ENCODE measurements around the gene SYNE2.
"Not testable (repeated sequence)": the region's sequence is repeated elsewhere in the genome, so short reads cannot be mapped to it uniquely, and the experiment has no call there.

The SYNE2 gene

DNA sequence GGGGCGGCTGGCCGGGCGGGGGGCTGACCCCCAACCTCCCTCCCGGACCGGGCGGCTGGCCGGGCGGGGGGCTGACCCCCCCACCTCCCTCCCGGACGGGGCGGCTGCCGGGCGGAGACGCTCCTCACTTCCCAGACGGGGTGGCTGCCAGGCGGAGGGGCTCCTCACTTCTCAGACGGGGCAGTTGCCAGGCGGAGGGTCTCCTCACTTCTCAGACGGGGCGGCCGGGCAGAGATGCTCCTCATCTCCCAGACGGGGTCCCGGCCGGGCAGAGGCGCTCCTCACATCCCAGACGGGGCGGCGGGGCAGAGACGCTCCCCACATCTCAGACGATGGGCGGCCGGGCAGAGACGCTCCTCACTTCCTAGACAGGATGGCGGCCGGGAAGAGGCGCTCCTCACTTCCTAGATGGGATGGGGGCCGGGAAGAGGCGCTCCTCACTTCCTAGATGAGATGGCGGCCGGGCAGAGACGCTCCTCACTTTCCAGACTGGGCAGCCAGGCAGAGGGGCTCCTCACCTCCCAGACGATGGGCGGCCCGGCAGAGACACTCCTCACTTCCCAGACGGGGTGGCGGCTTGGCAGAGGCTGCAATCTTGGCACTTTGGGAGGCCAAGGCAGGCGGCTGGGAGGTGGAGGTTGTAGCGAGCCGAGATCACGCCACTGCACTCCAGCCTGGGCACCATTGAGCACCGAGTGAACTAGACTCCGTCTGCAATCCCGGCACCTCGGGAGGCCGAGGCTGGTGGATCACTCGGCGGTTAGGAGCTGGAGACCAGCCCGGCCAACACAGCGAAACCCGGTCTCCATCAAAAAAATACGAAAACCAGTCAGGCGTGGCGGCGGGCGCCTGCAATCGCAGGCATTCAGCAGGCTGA lies 185.3 kb downstream of the SYNE2 start:
- not testable (repeated sequence) for DNase-seq (ENCODE audit: low read depth)

DNA sequence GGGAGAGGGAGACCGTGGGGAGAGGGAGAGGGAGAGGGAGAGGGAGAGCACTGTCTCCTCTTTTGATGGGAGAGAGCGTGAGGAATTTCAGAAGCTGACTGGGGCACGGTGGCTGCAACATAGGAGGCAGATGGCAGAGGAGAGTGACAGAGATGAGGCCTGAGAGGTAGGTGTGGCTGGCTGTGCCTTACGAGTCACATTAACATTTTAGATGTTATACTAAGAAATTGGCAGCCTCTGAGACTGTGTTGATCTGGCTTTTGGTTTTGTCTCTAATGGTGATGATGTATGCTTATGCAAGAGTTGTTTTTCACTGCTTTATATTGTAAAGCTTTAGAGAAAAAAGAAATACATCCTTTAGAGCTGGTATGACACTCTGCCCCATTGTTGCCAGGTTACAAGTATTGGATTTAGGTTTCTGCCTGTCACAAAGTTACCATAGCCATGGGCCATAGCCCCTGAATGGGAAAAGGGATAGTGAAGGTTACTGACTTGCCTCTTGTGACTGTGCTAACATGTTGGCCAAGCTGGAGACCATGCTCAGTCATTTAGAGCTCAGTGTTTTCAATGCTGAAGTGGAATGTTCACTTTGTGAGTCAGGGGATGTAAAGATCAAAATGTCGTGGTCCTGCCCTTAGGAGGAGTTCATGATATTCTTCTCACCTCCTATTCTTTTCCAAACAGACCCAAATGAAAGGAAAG lies 186.2 kb downstream of the SYNE2 start:
- peak; percentile 15 for DNase-seq (ENCODE audit: low read depth)

- no peak for DNase-seq (ENCODE audit: low read depth)
Measured at GRCh38 chr14:64040044-64040443, 187.2 kb downstream of the SYNE2 start.

- not testable (repeated sequence) for DNase-seq (ENCODE audit: low read depth)
Measured at GRCh38 chr14:64043296-64043695, 190.5 kb downstream of the SYNE2 start.

- DNase-seq (ENCODE audit: low read depth), result no peak
Measured at GRCh38 chr14:64045091-64045490, 192.3 kb downstream of the SYNE2 start.

- DNase-seq (ENCODE audit: low read depth), result no peak
Measured at GRCh38 chr14:64049616-64050381, 197.0 kb downstream of the SYNE2 start.

DNA sequence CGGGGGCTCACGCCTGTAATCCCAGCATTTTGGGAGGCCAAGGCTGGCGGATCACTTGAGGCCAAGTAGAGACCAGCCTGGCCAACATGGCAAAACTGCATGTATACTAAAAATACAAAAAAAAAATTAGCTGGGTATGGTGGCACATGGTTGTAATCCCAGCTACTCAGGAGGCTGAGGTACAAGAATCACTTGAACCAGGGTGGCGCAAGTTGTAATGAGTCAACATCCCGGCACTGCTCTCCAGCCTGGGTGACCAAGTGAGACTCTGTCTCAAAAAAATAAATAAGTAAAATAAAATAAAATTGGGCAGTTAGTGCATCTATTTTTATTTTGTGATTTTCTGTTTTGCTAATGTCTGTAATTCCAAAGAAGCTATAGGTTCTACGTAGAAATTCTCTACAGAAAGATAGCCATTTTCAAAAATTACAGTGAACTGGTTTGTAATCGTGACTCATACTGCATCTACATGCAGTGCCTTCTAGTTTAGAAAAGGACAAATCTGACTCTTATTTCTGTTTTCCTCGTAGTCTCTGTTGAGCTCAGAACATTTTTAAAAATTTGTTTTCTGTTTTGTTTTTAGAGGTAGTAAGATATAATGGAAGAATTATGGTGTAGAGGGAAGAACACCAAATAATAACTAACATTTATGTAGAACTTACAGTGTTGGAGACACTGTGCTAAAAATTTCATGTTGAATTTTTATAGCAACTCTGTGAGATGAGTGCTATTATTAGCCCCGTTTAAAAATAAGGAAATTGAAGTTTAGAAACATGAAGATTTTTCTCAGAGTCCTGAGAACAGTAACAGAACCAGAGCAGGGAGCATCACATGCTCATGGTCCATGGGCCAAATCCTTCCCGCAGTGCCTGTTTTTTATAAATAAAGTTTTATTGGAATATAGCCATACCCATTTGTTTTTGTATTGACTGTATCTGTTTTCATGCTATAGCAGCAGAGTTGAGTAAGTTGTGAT lies 201.2 kb downstream of the SYNE2 start:
- DNase-seq (ENCODE audit: low read depth), result no peak

- no peak for DNase-seq (ENCODE audit: low read depth)
Measured at GRCh38 chr14:64059454-64060198, 206.8 kb downstream of the SYNE2 start.

DNA sequence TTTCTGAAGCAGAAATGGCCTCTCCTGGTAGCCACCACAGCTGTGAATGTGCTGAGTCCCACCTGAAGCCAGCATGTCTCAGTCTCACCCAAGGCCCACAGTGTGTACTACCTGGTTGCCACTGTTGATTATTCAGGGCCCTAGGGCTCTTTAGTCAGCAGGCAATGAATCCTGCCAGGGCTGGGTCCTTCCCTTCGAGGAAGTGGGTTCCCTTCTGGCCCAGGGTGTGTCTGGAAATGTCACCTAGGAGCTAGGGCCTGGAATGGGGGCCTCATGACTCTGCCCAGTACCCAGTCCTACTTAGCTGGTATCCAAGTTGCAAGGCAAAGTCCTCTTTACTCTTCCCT lies 207.4 kb downstream of the SYNE2 start:
- no peak for DNase-seq (ENCODE audit: low read depth)

DNA sequence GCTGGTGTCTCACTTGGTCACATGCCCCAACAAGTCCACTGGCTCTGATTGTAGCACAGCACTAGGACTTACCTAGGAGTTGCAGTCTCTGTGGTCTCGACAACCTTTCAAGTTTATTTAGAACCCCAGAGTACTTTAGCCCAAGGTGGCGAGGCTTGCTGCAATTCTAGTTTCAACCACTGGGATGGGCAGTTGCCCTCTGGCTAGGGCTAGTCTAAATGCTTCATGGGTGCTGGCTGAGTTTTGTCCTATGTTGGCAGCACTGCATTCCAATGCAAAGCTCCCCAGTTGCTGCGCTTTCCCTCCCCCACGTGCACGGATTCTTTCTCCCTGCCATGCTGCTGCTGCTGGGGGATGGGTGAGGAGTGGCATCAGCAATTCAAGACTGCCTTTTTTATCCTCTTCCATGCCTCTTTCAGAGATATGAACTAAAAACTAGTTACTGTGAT lies 207.9 kb downstream of the SYNE2 start:
- DNase-seq (ENCODE audit: low read depth), result no peak

GRCh38 chr14:64061115-64061514 lies 208.3 kb downstream of the SYNE2 start:
- no peak for DNase-seq (ENCODE audit: low read depth)

GRCh38 chr14:64061706-64062105 lies 208.9 kb downstream of the SYNE2 start:
- DNase-seq (ENCODE audit: low read depth), result no peak

GRCh38 chr14:64062381-64063115 lies 209.7 kb downstream of the SYNE2 start:
- DNase-seq (ENCODE audit: low read depth), result no peak

DNA sequence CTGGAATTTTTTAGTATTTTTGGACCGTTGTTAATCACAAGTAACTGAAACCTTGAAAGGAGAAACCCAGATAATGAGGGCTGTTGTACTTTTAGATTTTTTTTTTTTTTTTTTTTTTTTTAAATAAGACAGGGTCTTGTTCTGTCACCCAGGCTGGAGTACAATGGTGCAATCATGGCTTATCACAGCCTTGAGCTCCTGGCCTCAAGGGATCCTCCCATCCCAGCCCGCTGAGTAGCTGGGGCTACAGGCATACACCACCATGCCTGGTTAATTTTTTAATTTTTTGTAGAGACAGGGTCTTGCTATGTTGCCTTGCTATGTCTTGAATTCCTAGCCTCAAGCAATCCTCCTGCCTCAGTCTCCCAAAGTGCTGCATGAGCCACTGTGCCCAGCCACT lies 211.6 kb downstream of the SYNE2 start:
- DNase-seq (ENCODE audit: low read depth), result no peak

DNA sequence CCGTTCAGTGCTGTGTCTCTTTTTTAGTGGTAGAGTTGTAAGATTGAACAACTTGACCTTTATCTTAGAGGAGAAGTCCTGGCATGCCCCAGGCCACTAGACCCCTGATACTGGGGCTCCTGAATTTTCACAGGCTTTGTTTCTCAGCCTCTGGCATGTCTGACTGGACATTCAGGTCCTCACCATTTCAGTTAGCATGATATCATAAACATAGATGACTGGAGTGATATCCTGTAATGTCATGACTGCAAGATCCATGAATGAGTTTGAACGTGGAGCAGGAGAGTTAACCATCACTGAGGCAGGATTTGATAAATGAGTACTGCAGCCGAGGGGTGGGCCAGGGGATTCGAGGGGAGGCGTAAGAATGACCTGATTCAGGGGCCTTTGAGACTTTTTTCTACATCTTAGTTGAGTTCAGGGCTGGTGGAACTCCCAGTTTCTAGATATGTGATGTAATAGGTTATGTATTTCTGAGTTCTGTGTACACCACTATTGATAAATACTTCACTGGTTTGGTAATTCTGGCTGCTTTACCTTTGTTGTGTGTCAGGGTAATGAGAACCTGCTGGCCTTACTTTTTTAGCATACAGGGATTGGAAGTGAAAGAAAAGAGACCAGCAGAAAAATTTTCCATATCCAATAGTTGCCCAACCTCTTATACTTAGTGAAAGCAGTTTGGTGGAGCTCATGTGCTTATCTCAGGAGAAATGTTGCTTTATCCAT lies 217.0 kb downstream of the SYNE2 start:
- DNase-seq (ENCODE audit: low read depth), result no peak

- DNase-seq (ENCODE audit: low read depth), result peak; percentile 44
Measured at GRCh38 chr14:64074961-64075612, 222.3 kb downstream of the SYNE2 start.

- DNase-seq (ENCODE audit: low read depth), result no peak
Measured at GRCh38 chr14:64075613-64076005, 222.8 kb downstream of the SYNE2 start.

DNA sequence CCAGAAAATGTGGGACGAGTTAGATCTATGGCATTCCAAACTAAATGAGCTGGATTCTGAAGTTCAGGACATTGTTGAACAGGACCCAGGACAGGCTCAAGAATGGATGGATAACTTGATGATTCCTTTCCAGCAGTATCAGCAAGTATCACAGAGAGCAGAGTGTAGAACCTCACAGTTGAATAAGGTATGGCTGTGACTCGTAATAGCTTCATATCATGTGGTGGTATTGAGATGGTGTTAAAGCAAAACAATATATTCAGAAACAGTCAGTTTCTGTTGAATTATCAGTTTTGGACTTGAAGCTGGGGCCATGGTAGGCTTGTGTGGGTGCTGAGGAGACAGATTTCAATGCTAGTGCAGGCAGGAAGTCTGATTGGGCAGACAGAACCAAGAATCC lies 227.6 kb downstream of the SYNE2 start:
- no peak for DNase-seq (ENCODE audit: low read depth)
